GM21576 (cell line): ENCODE data around the gene TREH.

Source experiments
- ATAC-seq: cut with Tn5 transposase; IDR thresholded peaks from one replicate; pipeline ENCODE4 v1.9.1; 2021; ENCODE audit warnings: mild to moderate bottlenecking, moderate library complexity; ENCODE audit not compliant: unreplicated experiment

Gene TREH

GRCh38 chr11:118652681-118653181, 26.7 kb downstream of the TREH start:
- ATAC-seq: no peak

DNA sequence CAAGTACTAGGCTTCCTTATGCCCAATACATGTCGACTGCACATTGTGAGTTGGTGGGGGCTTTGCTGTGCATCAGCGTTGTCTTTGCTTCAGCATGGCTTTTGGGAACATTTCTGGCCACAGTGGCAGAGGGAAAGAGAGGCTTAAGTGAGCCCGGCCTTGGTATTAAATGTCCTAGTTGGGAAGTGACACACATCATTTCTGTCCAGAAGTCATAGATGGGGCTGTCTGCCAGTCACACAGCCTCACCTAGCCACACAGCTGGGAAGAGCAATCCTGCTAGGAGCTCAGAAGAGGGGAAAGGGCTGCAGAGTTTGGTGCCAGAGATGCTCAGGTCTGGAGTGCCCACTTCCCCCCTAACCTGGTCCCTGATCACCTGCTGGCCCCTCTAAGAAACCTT, 27.6 kb downstream of the TREH start:
- ATAC-seq: no peak

GRCh38 chr11:118650366-118650765, 29.1 kb downstream of the TREH start:
- no peak for ATAC-seq

- ATAC-seq: no peak
Observed at GRCh38 chr11:118649941-118650340, 29.5 kb downstream of the TREH start.

- ATAC-seq: no peak
Observed at GRCh38 chr11:118648291-118648690, 31.2 kb downstream of the TREH start.

DNA sequence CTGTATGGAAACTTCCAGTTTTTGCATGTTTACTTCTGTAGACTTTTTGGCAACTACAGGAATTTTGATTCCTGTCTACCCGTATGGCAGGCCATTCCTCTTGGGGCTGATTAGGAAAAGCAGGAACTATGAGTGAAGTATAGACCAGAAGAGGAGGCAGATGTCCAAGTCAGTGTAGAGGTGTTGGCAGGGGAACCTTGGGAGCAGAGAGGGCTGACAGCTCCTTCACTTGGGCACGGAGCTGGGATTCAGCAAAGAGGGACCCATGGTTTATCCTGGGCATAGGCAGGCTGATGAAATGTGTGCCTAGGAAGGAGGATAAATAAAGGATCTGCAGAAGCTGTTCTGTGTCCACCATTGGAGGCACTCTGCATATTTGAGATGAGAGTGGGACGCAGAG, 33.1 kb downstream of the TREH start:
- no peak for ATAC-seq

DNA sequence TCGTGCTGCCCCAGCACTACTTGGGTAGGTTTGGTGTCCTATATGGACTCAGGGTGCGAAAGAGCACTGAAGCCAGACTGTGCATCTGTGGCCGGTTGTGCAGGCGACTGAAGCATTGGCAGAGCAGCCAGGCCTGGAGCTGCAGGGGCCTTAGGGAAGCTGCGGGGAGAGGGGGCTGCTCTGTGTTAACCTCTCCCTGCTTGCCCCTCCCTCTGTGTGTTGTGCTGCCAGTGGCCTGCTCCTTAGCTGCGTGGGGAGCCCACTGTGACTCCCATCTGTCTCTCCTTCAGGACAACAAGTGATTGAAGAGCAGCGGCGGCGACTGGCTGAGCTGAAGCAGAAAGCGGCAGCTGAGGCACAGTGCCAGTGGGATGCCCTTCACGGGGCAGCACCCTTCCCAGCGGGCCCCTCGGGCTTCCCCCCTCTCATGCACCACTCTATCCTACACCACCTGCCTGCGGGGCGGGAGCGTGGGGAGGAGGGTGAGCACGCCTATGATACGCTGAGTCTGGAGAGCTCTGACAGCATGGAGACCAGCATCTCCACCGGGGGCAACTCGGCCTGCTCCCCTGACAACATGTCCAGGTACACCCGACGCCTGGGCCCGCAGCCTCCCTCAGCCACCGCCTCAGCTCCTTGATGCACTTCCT, 34.3 kb downstream of the TREH start:
- no peak for ATAC-seq

- ATAC-seq: no peak
Observed at GRCh38 chr11:118644496-118644895, 35.0 kb downstream of the TREH start.

- no peak for ATAC-seq
Observed at GRCh38 chr11:118643995-118644345, 35.5 kb downstream of the TREH start.

GRCh38 chr11:118643142-118643994, 36.1 kb downstream of the TREH start:
- ATAC-seq: no peak

DNA sequence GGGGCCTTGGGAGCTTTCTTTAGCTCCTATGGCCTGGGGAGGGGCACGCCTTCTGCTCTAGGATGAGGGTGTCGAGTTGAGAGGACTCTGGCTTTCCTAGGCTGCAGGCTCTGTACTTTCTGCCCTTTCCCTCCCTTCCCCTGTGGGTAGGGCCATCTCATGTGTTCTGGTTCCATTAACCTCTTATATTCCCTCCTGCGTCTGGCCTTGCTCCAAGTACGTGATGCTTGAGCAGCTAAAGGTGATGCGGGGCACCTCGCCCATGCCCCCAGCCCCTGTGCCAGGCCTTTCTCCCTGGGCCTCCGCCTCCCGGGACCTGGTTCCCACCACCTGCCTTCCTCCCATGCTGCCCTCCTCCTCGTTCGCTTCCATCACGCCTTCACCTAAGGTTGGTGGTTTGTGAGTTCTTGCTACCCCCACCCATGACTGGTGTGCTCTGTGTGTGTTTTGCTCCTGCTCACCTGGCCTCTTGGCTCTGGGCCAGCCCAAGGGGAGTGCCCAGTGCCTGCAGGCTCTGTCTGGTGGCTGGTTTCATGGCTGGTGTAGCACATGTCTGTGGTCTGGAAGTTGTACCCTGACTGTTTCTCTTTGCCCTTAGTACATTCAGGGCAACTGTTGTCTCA, 37.9 kb downstream of the TREH start:
- ATAC-seq: no peak

DNA sequence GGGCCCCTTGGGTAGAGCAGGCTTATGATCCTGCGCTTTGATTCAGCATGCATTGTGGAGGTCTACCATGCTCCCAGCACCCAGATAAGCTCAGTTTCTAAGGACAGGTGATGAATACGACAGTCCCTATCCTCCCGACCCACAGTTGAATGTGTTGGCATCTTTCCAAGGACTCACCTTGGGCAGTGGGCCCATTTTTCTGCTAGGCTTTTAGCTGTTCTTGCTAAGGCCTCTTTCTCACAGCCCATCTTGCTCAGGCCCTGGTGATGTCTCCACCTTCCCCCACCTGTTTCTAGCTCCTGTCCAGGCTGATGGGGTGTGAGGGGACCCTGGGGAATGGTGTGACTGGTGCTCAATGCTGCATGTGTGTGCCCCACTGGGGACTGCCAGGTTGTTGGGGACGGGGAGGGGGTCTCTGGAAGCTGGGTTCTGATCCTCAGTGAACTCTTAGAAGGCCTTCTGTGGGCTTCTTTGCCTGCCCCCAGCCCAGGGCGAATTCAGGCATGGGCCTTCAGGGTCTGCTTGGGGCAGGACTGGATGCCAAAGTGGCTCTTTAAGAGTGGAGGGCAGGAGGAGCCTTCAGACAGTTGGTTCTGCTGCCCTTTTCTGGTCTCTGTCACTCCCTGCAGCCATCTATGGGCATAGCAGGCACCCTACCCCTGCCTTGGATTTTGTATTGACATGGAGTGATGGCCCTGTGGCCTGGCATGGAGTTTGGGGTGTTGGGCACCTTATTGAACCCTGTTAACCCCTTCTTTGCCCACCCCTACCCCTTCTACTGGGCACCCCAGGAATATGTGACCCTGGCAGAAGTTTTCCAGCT, 38.9 kb downstream of the TREH start:
- no peak for ATAC-seq

- ATAC-seq: no peak
Observed at GRCh38 chr11:118639899-118640298, 39.6 kb downstream of the TREH start.

DNA sequence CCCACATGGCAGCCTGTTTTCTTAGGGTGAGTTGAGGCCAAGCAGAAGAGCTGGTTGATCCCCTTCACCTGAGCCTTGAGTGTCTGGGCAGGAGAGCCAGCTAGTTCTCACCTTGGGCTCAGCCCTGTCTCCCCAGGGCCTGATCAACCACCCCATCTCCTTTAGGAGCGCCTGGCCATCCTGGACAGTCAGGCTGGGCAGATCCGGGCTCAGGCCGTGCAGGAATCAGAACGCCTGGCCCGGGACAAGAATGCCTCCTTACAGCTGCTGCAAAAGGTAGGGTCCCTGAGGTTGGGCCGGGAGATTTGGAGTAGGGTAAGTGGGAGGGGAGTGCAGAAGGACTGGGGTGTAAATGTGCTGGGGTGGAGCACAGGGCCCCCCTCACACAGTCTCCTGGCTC, 40.7 kb downstream of the TREH start:
- no peak for ATAC-seq

DNA sequence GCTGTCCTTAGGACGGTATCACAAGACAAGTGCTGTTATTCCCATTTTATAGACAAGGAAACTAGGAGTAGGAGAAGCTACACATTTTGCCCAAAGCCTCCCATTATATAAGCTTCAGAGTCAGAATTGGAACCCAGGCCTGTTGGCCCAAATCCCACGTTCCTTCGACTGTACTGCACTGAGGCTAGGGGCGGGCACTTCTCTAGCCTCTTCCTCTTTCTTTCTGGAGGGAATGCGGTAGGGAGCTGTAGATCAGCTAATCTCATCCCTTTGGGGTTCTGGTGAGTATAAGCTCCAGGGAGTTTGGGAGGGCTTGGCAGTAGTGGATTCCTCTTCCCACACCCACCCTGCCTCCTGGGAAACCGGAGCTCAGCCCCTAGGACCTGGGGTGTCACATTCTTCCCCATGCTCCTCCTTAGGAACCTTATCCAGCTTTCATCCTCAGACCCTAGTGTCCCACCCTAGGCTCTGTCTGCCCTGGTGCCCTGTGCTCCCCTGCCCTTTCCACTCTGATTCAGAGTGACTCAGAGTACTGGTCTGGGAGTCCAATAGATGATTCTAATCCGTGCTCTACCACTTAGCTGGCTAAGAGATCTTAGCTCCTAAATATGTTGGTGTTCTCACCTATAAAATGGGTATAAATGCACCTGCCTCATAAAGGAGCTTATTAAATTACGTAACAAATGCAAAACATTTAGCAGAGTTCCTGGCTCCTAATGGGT, 42.7 kb downstream of the TREH start:
- ATAC-seq: no peak

DNA sequence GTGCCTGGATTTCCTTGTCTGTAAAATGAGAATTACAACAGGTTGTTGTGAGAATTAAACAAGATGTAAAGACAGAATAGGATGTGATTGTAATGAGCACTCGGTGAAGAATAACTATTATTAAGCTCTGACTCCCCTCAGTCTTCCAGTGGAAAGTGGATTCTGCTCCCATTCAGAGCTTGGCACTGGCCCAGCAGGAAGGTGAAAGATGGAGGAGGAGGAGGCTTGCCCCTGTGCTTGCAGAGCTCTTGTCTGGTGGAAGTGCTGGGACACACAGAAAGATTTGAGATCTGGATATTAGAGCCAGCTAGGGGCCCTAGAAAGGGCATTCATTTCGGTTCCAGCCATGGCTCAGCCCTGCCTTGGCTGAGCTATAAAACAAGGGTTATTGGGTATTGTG, 43.8 kb downstream of the TREH start:
- no peak for ATAC-seq

GRCh38 chr11:118635237-118635591, 44.2 kb downstream of the TREH start:
- no peak for ATAC-seq

GRCh38 chr11:118634431-118635236, 44.8 kb downstream of the TREH start:
- ATAC-seq: no peak

DNA sequence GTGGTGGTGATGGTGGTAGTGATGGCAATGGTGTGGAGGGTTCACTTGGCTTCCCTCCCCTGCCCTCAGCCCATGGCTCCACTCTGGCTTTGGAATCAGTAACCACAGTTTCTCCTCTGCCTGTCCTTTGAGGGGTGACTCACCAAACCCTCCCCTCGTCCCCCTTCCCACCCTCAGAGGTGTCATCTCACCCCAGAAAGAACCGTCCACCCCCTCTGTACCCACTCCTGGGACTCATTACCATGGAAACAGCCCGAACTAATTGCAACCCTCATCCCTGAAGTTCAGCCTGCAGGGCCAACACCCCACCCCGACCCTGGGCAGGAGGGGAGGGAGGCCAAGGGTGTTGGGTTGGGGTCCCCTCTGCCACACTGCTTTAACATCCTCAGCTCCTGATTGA, 45.5 kb downstream of the TREH start:
- ATAC-seq: no peak

- ATAC-seq: no peak
Observed at GRCh38 chr11:118633319-118633690, 46.1 kb downstream of the TREH start.
